HCT116 (cell line): ENCODE data around the gene ATP13A3. TPM values are rescaled to one million over a fixed set of nuclear protein-coding genes. Genes with fewer than 3 reads are reported as not detected.

Source experiments
- ATAC-seq: fragments of 200-7000 bp; cut with Tn5 transposase; 2 replicates; pipeline ENCODE4 v1.9.1; 2020; ENCODE audit warnings: mild to moderate bottlenecking, moderate library complexity
- BruUV-seq: library from RNA; stranded (reverse); fragments of 400-500 nt; replicated peaks from 2 replicates; lab custom pipeline; 2021; lab: Mats Ljungman, UMichigan
- CTCF ChIA-PET: fragments of 300-600 bp; sonication (Branson Sonifier 250); formaldehyde crosslinking; loops from one replicate; lab custom pipeline; 2021; ENCODE audit warnings: antibody characterized with exemption; lab: Charles Lee
- POLR2A ChIA-PET: fragments of 300-600, 350-600 bp; sonication (Branson Sonifier 250); formaldehyde crosslinking; loops from one replicate; lab custom pipeline; 2021; ENCODE audit warnings: antibody characterized with exemption; lab: Charles Lee
- RAD21 ChIA-PET, 2 experiments: fragments of 300-600 bp; sonication (Branson Sonifier 250); formaldehyde crosslinking; loops; one replicate each; lab custom pipeline; 2023; ENCODE audit warnings: low total read pairs in 2 of 2; ENCODE audit not compliant: uncharacterized antibody in 2 of 2, unreplicated experiment in 2 of 2, low non-redundant PET in 1 of 2; lab: Charles Lee
- DNase-seq: peaks from one replicate; pipeline ENCODE4 v3.0.0-alpha.2; 2010; ENCODE audit warnings: low read depth, low spot score
- H2AFZ ChIP-seq: fragments of 200-600 bp; shearing (Covaris generic), sonication (generic); 2 replicates; pipeline ENCODE4 v1.6.1; 2017; ENCODE audit warnings: low read depth, mixed run types, mixed read lengths, antibody characterized with exemption, low read length; ENCODE audit not compliant: poor library complexity, severe bottlenecking
- H3K27ac ChIP-seq: 2 replicates; pipeline ENCODE4 v1.5.1; 2012; ENCODE audit warnings: low read depth, low read length
- H3K27me3 ChIP-seq: fragments of 200-600 bp; sonication (generic); 2 replicates; pipeline ENCODE4 v1.6.1; 2016; ENCODE audit warnings: mixed run types, low read length, mixed read lengths; ENCODE audit not compliant: insufficient read depth
- H3K36me3 ChIP-seq, 2 experiments: fragments of 200-500 bp in 1 of 2; fragments of 200-600 bp in 1 of 2; sonication (Bioruptor generic) in 1 of 2; sonication (generic) in 1 of 2; 2 replicates each; pipeline versions ENCODE4 v1.5.1 to v1.6.1; 2014 to 2016; ENCODE audit warnings: low read length in 2 of 2, inconsistent platforms in 1 of 2, mixed read lengths in 1 of 2, mixed run types in 1 of 2; ENCODE audit not compliant: insufficient read depth in 2 of 2, control insufficient read depth in 1 of 2
- H3K4me1 ChIP-seq, 2 experiments: fragments of 200-600 bp in 1 of 2; sonication (generic) in 1 of 2; 2 replicates each; pipeline versions ENCODE4 v1.5.1 to v1.6.1; 2012 to 2017; ENCODE audit warnings: low read length in 2 of 2, inconsistent platforms in 1 of 2, mild to moderate bottlenecking in 1 of 2, mixed read lengths in 1 of 2, mixed run types in 1 of 2, moderate library complexity in 1 of 2; ENCODE audit not compliant: insufficient read depth in 2 of 2, control insufficient read depth in 1 of 2
- H3K4me2 ChIP-seq: fragments of 200-600 bp; sonication (generic); 2 replicates; pipeline ENCODE4 v1.6.1; 2017; ENCODE audit warnings: mixed run types, low read length, mixed read lengths
- H3K4me3 ChIP-seq, 2 experiments: fragments of 200-600 bp in 1 of 2; sonication (generic) in 1 of 2; replicated peaks in 1 of 2; 2 replicates each; pipeline ENCODE4 v1.5.1; 2011 to 2016; ENCODE audit warnings: low read length in 2 of 2, control low read depth in 1 of 2, low read depth in 1 of 2, mild to moderate bottlenecking in 1 of 2, mixed read lengths in 1 of 2, mixed run types in 1 of 2
- H3K79me2 ChIP-seq: fragments of 200-600 bp; sonication (generic); 2 replicates; pipeline ENCODE4 v1.6.1; 2017; ENCODE audit warnings: mild to moderate bottlenecking, mixed run types, low read length, moderate library complexity, mixed read lengths; ENCODE audit not compliant: insufficient read depth
- H3K9ac ChIP-seq: fragments of 200-600 bp; sonication (generic); 2 replicates; pipeline ENCODE4 v1.6.1; 2016; ENCODE audit warnings: low read length, mixed read lengths
- H3K9me2 ChIP-seq: fragments of 200-600 bp; sonication (generic), shearing (Covaris generic); 2 replicates; pipeline ENCODE4 v1.6.1; 2017; ENCODE audit warnings: mixed run types, mild to moderate bottlenecking, moderate library complexity; ENCODE audit not compliant: insufficient read depth
- H3K9me3 ChIP-seq, 2 experiments: fragments of 200-500 bp in 1 of 2; fragments of 200-600 bp in 1 of 2; sonication (Bioruptor generic) in 1 of 2; sonication (generic) in 1 of 2; 2 replicates each; pipeline ENCODE4 v1.6.1; 2014 to 2017; ENCODE audit warnings: low read length in 2 of 2, mixed read lengths in 2 of 2, inconsistent platforms in 1 of 2, low read depth in 1 of 2, mild to moderate bottlenecking in 1 of 2, mixed run types in 1 of 2, moderate library complexity in 1 of 2; ENCODE audit not compliant: control insufficient read depth in 1 of 2, insufficient read depth in 1 of 2
- H4K20me1 ChIP-seq: fragments of 200-600 bp; sonication (generic), shearing (Covaris generic); 2 replicates; pipeline ENCODE4 v1.6.1; 2017; ENCODE audit warnings: mixed run types, mild to moderate bottlenecking, moderate library complexity; ENCODE audit not compliant: insufficient read depth
- CBX3 ChIP-seq: IDR thresholded peaks from 2 replicates; pipeline ENCODE4 v1.6.1; 2012; ENCODE audit warnings: low read depth
- CEBPB ChIP-seq: IDR thresholded peaks from 2 replicates; pipeline ENCODE4 v1.6.1; 2012; ENCODE audit warnings: low read depth
- CTCF ChIP-seq, 3 experiments: fragments of 200-600 bp in 1 of 3; sonication (generic) in 1 of 3; IDR thresholded peaks in 2 of 3; conservative IDR thresholded peaks in 1 of 3; 2 replicates each; pipeline ENCODE4 v1.5.1; 2012 to 2017; ENCODE audit warnings: low read depth in 2 of 3, low read length in 2 of 3, antibody characterized with exemption in 1 of 3, borderline replicate concordance in 1 of 3, control low read depth in 1 of 3, mild to moderate bottlenecking in 1 of 3, mixed read lengths in 1 of 3, mixed run types in 1 of 3, moderate library complexity in 1 of 3; ENCODE audit not compliant: insufficient read depth in 1 of 3
- EGR1 ChIP-seq: IDR thresholded peaks from 2 replicates; pipeline ENCODE4 v1.6.1; 2012; ENCODE audit warnings: low read depth
- ELF1 ChIP-seq: IDR thresholded peaks from 2 replicates; pipeline ENCODE4 v1.6.1; 2012; ENCODE audit warnings: low read depth, borderline replicate concordance
- EZH2 ChIP-seq: fragments of 200-600 bp; sonication (generic); IDR thresholded peaks from 2 replicates; pipeline ENCODE4 v1.6.1; 2017; ENCODE audit warnings: antibody characterized with exemption, mixed run types
- FOSL1 ChIP-seq: IDR thresholded peaks from 2 replicates; pipeline ENCODE4 v1.6.1; 2012; ENCODE audit warnings: low read depth
- JUND ChIP-seq: IDR thresholded peaks from 2 replicates; pipeline ENCODE4 v1.6.1; 2012
- POLR2A ChIP-seq: IDR thresholded peaks from 2 replicates; pipeline ENCODE4 v1.7.0; 2011; ENCODE audit warnings: borderline replicate concordance; ENCODE audit not compliant: insufficient read depth, insufficient read length; ENCODE audit errors: extremely low read depth
- POLR2AphosphoS5 ChIP-seq: IDR thresholded peaks from 2 replicates; pipeline ENCODE4 v1.6.1; 2011; ENCODE audit warnings: mild to moderate bottlenecking, low read depth, low read length, moderate library complexity
- RAD21 ChIP-seq: IDR thresholded peaks from 2 replicates; pipeline ENCODE4 v1.6.1; 2012; ENCODE audit warnings: low read depth, mild to moderate bottlenecking
- SIN3A ChIP-seq: IDR thresholded peaks from 2 replicates; pipeline ENCODE4 v1.6.1; 2012; ENCODE audit warnings: low read depth
- SP1 ChIP-seq: IDR thresholded peaks from 2 replicates; pipeline ENCODE4 v1.6.1; 2012; ENCODE audit warnings: low read depth
- SRF ChIP-seq: IDR thresholded peaks from 2 replicates; pipeline ENCODE4 v1.6.1; 2012; ENCODE audit warnings: low read depth
- TCF7L2 ChIP-seq: IDR thresholded peaks from 2 replicates; pipeline ENCODE4 v1.7.0; 2011; ENCODE audit warnings: borderline replicate concordance, inconsistent platforms; ENCODE audit not compliant: insufficient read depth, insufficient read length; ENCODE audit errors: extremely low read depth
- YY1 ChIP-seq: IDR thresholded peaks from 2 replicates; pipeline ENCODE4 v1.6.1; 2011; ENCODE audit warnings: low read length, low read depth, moderate library complexity, mild to moderate bottlenecking; ENCODE audit not compliant: insufficient replicate concordance; ENCODE audit errors: extremely low read depth
- ZNF274 ChIP-seq: fragments of 200-500 bp; sonication (Bioruptor generic); IDR thresholded peaks from 2 replicates; pipeline ENCODE4 v1.6.1; 2014; ENCODE audit warnings: mild to moderate bottlenecking, low read depth, low read length, inconsistent platforms
- intact Hi-C: fragments of 100-400 bp; cut with micrococcal nuclease; formaldehyde crosslinking; loops from 2 replicates; pipeline ENCODE4 v1.10.0; 2022
- total RNA-seq: library from RNA; stranded (reverse); gene quantifications from one replicate; pipeline ENCODE4 v1.2.1, GENCODE V29; 2021; ENCODE audit not compliant: unreplicated experiment
- TF ChIP-seq, protein P1 (sequence below): IDR thresholded peaks from 2 replicates; pipeline ENCODE4 v1.6.1; 2011; ENCODE audit warnings: mild to moderate bottlenecking, low read length, moderate library complexity; ENCODE audit not compliant: insufficient replicate concordance; ENCODE audit errors: extremely low read depth
- TF ChIP-seq, protein P2 (sequence below): IDR thresholded peaks from 2 replicates; pipeline ENCODE4 v1.6.1; 2012

The ATP13A3 gene
- total RNA-seq, 1 experiment from 2014 or later, result 139 TPM

GRCh38 chr3:194446172-194446571, 40.6 kb downstream of the ATP13A3 start (continued):
- TF ChIP-seq RAD21 (no peak), ZNF274 (no peak), JUND (no peak), CEBPB (no peak), ELF1 (no peak), POLR2A (no peak), SRF (no peak), SP1 (no peak), EGR1 (no peak), POLR2AphosphoS5 (no peak), EZH2 (no peak), TCF7L2 (no peak)
- TF ChIP-seq, protein P1, sequence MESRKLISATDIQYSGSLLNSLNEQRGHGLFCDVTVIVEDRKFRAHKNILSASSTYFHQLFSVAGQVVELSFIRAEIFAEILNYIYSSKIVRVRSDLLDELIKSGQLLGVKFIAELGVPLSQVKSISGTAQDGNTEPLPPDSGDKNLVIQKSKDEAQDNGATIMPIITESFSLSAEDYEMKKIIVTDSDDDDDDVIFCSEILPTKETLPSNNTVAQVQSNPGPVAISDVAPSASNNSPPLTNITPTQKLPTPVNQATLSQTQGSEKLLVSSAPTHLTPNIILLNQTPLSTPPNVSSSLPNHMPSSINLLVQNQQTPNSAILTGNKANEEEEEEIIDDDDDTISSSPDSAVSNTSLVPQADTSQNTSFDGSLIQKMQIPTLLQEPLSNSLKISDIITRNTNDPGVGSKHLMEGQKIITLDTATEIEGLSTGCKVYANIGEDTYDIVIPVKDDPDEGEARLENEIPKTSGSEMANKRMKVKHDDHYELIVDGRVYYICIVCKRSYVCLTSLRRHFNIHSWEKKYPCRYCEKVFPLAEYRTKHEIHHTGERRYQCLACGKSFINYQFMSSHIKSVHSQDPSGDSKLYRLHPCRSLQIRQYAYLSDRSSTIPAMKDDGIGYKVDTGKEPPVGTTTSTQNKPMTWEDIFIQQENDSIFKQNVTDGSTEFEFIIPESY, result no peak

GRCh38 chr3:194443901-194444300, 42.9 kb downstream of the ATP13A3 start:
- ChIA-PET POLR2A (no interaction called here), CTCF (no interaction called here), RAD21 (no interaction called here)
- peaks cover 16 to 47% of the 10 kb centered on the region in 2 experiments; a peak in 2 of 4 replicates for H3K36me3 ChIP-seq
- no peaks in the 10 kb centered on the region for H3K4me1 ChIP-seq
- H4K20me1 ChIP-seq, result peaks cover 5% of the 10 kb centered on the region; the same call in 1 of the 2 replicates
- ATAC-seq (no peak), DNase-seq (no peak)
- no peak overlapping the region for H3K4me3 ChIP-seq
- BruUV-seq, result no TSS peak
- no peak overlapping the region for H3K4me2 ChIP-seq
- intact Hi-C loops, result no loop called here
- no peaks in the 10 kb centered on the region for H3K27me3 ChIP-seq
- H3K27ac ChIP-seq, result no peak overlapping the region
- H3K9me3 ChIP-seq, result no peaks in the 10 kb centered on the region
- H3K9ac ChIP-seq, result no peak overlapping the region
- TF ChIP-seq, protein P2, sequence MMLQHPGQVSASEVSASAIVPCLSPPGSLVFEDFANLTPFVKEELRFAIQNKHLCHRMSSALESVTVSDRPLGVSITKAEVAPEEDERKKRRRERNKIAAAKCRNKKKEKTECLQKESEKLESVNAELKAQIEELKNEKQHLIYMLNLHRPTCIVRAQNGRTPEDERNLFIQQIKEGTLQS, result no peak
- TF ChIP-seq ZNF274 (no peak), RAD21 (no peak), ELF1 (no peak), FOSL1 (no peak), CEBPB (no peak), YY1 (no peak), CTCF (IDR thresholded peaks at IDR 0.05 in 2 of 3, conservative IDR thresholded peaks at IDR 0.05 in 1 of 3; ENCODE audit: borderline replicate concordance in 1 of 3, insufficient read depth in 1 of 3, low read depth in 2 of 3, low read length in 2 of 3) (no peak), EGR1 (no peak), POLR2AphosphoS5 (no peak), SIN3A (no peak), CBX3 (no peak), EZH2 (no peak), TCF7L2 (no peak), POLR2A (no peak)
- TF ChIP-seq, protein P1, result no peak
- TF ChIP-seq, all 23 proteins: peak for 0
- Histone ChIP-seq H2AFZ (no peak overlapping the region), H3K9me2 (no peaks in the 10 kb centered on the region), H3K79me2 (peaks cover 17% of the 10 kb centered on the region)
